ENCODE results near the gene SYNE3. TPM values are rescaled to one million over a fixed set of nuclear protein-coding genes. Genes with fewer than 3 reads are reported as not detected.

Gene SYNE3
- total RNA-seq, 1 experiment from 2014 or later: 21.2 TPM

DNA sequence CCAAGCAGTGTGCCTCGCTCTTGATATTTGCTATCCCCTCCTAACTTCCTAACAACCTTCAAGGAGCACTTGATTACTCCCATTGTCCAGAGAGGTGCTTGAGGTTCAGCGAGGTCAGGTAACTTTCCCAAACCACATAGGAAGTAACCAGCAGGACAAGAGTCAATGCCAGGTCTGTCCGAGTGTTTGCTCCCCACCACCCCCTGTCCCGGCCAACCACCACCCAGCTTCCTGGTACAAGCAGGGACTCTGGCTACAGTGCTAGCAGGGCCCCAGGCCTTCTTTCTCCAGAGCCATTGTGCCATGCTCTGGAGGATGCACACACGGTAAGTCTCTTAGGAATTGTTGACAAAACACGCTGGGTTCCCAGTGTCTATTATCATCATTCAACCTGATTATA, 49.2 kb downstream of the SYNE3 start:
- Mint-ChIP-seq H3K36me3 (ENCODE audit: insufficient read depth, unreplicated experiment) (peaks cover 30% of the 10 kb centered on the region), H3K4me1 (ENCODE audit: low read depth, unreplicated experiment) (peaks cover 36% of the 10 kb centered on the region), H3K9me3 (ENCODE audit: unreplicated experiment) (no peaks in the 10 kb centered on the region), H3K27ac (ENCODE audit: unreplicated experiment) (peak overlapping the region; percentile 94), H3K27me3 (ENCODE audit: insufficient read depth, unreplicated experiment) (no peaks in the 10 kb centered on the region), H3K4me3 (ENCODE audit: unreplicated experiment) (no peak overlapping the region)
- H3K9me3 ChIP-seq: no peaks in the 10 kb centered on the region
- TF ChIP-seq, protein P1, sequence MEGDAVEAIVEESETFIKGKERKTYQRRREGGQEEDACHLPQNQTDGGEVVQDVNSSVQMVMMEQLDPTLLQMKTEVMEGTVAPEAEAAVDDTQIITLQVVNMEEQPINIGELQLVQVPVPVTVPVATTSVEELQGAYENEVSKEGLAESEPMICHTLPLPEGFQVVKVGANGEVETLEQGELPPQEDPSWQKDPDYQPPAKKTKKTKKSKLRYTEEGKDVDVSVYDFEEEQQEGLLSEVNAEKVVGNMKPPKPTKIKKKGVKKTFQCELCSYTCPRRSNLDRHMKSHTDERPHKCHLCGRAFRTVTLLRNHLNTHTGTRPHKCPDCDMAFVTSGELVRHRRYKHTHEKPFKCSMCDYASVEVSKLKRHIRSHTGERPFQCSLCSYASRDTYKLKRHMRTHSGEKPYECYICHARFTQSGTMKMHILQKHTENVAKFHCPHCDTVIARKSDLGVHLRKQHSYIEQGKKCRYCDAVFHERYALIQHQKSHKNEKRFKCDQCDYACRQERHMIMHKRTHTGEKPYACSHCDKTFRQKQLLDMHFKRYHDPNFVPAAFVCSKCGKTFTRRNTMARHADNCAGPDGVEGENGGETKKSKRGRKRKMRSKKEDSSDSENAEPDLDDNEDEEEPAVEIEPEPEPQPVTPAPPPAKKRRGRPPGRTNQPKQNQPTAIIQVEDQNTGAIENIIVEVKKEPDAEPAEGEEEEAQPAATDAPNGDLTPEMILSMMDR (IDR thresholded peaks at IDR 0.05; ENCODE audit: insufficient read depth in 1 of 2, low read depth in 1 of 2, low read length in 1 of 2, severe bottlenecking in 1 of 2, unreplicated experiment in 1 of 2): no peak
- DNase-seq: no peak
- ChIA-PET POLR2A (no interaction called here), CTCF (no interaction called here)
- intact Hi-C loops (cut with micrococcal nuclease; ENCODE audit: unreplicated experiment): no loop called here
- H3K27me3 ChIP-seq (replicated peaks; ENCODE audit: control insufficient read depth, insufficient read depth, low read length): no peaks in the 10 kb centered on the region
- no peak overlapping the region for H3K4me3 ChIP-seq (ENCODE audit: low read depth, low read length)
- BruUV-seq (replicated peaks): no TSS peak
- H3K36me3 ChIP-seq (ENCODE audit: control insufficient read depth, insufficient read depth, low read length): no peaks in the 10 kb centered on the region
- peaks cover 59% of the 10 kb centered on the region for H3K4me1 ChIP-seq

Other genes with a start within 250 kb of the SYNE3 start
- gene CLMN, start 196.7 kb downstream of the SYNE3 start, total RNA-seq (2022): 5.2 and 6.7 TPM in 2 replicates
- gene GLRX5, start 18.4 kb upstream of the SYNE3 start, total RNA-seq (2022): 66.2 and 67.8 TPM in 2 replicates
- gene TCL1B, start 169.8 kb upstream of the SYNE3 start, total RNA-seq (2022): not detected in 2 replicates
- gene TCL1A, start 197.5 kb upstream of the SYNE3 start, total RNA-seq (2022): not detected in 2 replicates